ENCODE results near the gene ANAPC4. TPM values are rescaled to one million over a fixed set of nuclear protein-coding genes. Genes with fewer than 3 reads are reported as not detected.
A peak's percentile ranks its signal among the peaks of the same experiment; 100 is the strongest.

Gene ANAPC4
- total RNA-seq, 4 donors from 2014 or later, result 30.0 to 68.4 (median 32.6) TPM

DNA sequence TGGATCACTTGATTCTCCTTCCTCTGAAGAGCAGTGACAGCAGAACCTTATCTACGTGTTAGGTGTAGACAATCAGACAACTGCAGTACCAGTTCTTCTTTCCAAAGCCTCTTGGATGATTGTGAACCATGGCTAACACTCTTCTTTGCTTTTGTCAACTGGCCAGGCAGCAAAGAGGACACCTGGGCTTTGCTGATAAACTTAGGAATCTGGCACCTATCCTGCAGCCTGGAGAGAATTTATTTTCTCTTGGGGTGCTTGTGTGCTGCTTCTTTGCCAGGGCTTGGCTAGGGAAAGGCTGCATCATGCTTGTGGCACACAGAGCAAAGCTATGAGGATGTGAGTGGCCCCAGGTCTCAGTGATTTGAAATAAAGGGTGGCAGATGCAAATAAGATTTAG is 77.4 kb downstream of the ANAPC4 start:
- peaks cover 0 to 29% of the 10 kb centered on the region in 2 donors for H3K4me1 ChIP-seq
- H3K27ac ChIP-seq, result peak overlapping the region in 1 of 3 donors; percentile 30
- H3K36me3 ChIP-seq, result no peaks in the 10 kb centered on the region
- no peak overlapping the region for H3K4me3 ChIP-seq (replicated peaks in 1 of 3)
- peak; percentile 21 to 53 for DNase-seq
- 42 to 43% methylated on average over 1 of the region's 1 CpG for WGBS, 2 donors
- no peak for TF ChIP-seq POLR2A (IDR thresholded peaks at IDR 0.05)
- TF ChIP-seq, protein P1, sequence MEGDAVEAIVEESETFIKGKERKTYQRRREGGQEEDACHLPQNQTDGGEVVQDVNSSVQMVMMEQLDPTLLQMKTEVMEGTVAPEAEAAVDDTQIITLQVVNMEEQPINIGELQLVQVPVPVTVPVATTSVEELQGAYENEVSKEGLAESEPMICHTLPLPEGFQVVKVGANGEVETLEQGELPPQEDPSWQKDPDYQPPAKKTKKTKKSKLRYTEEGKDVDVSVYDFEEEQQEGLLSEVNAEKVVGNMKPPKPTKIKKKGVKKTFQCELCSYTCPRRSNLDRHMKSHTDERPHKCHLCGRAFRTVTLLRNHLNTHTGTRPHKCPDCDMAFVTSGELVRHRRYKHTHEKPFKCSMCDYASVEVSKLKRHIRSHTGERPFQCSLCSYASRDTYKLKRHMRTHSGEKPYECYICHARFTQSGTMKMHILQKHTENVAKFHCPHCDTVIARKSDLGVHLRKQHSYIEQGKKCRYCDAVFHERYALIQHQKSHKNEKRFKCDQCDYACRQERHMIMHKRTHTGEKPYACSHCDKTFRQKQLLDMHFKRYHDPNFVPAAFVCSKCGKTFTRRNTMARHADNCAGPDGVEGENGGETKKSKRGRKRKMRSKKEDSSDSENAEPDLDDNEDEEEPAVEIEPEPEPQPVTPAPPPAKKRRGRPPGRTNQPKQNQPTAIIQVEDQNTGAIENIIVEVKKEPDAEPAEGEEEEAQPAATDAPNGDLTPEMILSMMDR (IDR thresholded peaks at IDR 0.05), result no peak
- intact Hi-C loops (cut with DNase I), result no loop called here
- H3K9me3 ChIP-seq, result no peaks in the 10 kb centered on the region
- no peaks in the 10 kb centered on the region for H3K27me3 ChIP-seq

DNA sequence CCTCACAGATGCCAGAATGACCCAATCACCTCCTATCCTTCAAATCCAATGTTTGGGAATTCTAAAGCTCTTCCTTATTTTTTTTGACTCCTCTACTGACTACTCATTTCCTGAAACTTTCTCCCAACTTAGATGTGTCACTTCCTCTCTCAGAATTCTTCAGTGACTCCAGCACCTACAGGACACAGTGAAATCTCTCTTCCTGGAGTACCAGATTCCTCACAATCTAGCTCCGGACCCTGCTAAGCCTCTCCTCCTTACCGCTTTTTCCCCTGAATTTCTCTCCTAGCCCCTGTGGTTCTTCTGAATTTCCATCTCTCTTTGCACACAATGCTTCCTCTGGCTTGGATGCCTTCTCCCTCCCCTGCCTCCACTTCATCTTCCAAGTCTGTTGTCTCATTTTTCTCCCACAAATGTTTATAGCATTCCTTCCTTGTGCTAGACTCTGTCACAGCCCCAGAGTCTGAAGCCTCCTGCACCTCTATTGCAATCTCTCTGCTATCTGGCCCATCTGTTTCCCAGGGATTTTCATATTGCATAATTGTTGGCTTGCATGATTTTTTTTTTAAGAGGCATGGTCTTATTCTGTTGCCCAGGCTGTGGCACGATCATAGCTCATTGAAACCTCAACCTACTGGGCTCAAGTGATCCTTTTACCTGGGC is 80.1 kb downstream of the ANAPC4 start:
- no peaks in the 10 kb centered on the region for H3K36me3 ChIP-seq
- intact Hi-C loops (cut with DNase I), result no loop called here
- no peaks in the 10 kb centered on the region for H3K9me3 ChIP-seq
- H3K4me3 ChIP-seq (replicated peaks in 1 of 3), result no peak overlapping the region
- H3K27ac ChIP-seq, result no peak overlapping the region
- no peaks in the 10 kb centered on the region for H3K27me3 ChIP-seq
- no peak for DNase-seq
- WGBS, 2 donors, result 79 to 82% methylated on average over 3 of the region's 3 CpGs
- H3K4me1 ChIP-seq, result peaks cover 0 to 15% of the 10 kb centered on the region in 2 donors
- TF ChIP-seq, protein P1 (IDR thresholded peaks at IDR 0.05), result no peak
- no peak for TF ChIP-seq POLR2A (IDR thresholded peaks at IDR 0.05)

DNA sequence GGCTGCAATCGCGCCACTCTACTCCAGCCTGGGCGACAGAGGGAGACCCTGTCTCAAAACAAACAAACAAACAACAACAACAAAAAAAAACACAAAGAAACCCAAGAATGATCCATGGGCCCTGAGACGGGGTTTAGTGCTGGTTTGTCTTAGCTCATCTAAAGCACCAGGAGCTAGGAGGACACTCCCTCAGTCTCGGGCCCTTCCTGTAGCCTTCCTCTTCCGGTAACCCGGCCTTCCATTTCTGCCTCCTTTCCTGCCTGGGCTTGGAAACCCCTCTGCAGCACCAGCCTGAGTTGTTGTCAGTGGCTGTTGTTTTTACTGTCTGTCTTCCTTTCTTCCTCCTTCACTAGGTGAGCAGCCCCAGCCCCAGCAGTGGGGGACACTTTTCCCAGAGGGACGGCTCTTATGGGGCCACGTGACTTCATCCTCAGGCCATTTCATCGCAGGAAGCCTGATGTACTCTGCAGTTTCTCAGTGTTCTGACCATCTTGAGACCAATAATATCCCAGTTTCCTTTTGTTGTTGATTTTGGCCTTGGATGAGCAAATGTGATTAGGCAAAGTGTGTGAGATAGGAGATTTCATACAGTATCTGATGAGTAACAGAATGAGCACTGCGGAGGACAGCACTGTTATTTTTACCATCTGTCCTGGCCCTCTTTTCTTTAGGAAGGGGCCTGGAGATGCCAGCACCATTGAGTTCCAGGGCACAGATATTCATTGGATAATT is 90.1 kb downstream of the ANAPC4 start:
- no peak overlapping the region for H3K4me3 ChIP-seq (replicated peaks in 1 of 3)
- no peaks in the 10 kb centered on the region for H3K9me3 ChIP-seq
- DNase-seq, result no peak
- intact Hi-C loops (cut with DNase I), result no loop called here
- H3K4me1 ChIP-seq, result no peaks in the 10 kb centered on the region
- H3K36me3 ChIP-seq, result no peaks in the 10 kb centered on the region
- TF ChIP-seq, protein P1 (IDR thresholded peaks at IDR 0.05), result no peak
- no peak for TF ChIP-seq POLR2A (IDR thresholded peaks at IDR 0.05)
- WGBS, 2 donors, result 74 to 81% methylated on average over 11 of the region's 11 CpGs
- no peaks in the 10 kb centered on the region for H3K27me3 ChIP-seq
- H3K27ac ChIP-seq, result no peak overlapping the region

DNA sequence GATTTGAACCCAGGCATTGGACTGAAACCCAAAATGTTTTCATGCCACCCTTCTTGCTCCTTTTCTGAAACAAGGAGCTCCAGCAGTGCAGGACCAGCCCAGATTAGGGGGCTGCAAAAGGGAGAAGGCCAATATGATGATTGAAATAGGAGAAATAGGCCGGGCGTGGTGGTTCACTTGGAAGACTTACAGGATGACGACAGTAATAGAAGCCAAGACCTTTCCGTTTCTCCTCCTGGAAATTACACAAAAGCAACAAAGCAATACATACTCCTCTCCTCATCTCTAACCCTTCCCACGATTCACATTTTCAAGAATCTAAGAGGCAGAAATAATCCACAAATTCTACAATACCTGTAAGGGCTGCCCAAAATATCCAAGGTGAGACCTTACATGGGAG is 90.8 kb downstream of the ANAPC4 start:
- intact Hi-C loops (cut with DNase I), result no loop called here
- DNase-seq, result no peak
- Histone ChIP-seq H3K27me3 (no peaks in the 10 kb centered on the region), H3K9me3 (no peaks in the 10 kb centered on the region), H3K36me3 (no peaks in the 10 kb centered on the region), H3K4me3 (replicated peaks in 1 of 3) (no peak overlapping the region), H3K27ac (no peak overlapping the region), H3K4me1 (no peaks in the 10 kb centered on the region)
- TF ChIP-seq POLR2A (IDR thresholded peaks at IDR 0.05), result no peak
- TF ChIP-seq, protein P1 (IDR thresholded peaks at IDR 0.05), result no peak
- WGBS, 2 donors, result 80 to 87% methylated on average over 5 of the region's 5 CpGs

Other genes with a start within 250 kb of the ANAPC4 start
- gene SEPSECS, start 216.8 kb upstream of the ANAPC4 start, total RNA-seq, result 10 to 100 TPM in 3 of 4 donors, 1 to 10 TPM in 1; 9.2 to 22.3 (median 13.5) TPM
- gene PI4K2B, start 143.2 kb upstream of the ANAPC4 start, total RNA-seq, result 10 to 100 TPM; 34.3 to 53.7 (median 49.1) TPM
- 10 to 100 TPM in 3 of 4 donors, 1 to 10 TPM in 1; 9.3 to 19.5 (median 13.4) TPM for gene ZCCHC4, start 64.5 kb upstream of the ANAPC4 start, total RNA-seq